ENCODE results near the gene SP140L.

SP140L gene

DNA sequence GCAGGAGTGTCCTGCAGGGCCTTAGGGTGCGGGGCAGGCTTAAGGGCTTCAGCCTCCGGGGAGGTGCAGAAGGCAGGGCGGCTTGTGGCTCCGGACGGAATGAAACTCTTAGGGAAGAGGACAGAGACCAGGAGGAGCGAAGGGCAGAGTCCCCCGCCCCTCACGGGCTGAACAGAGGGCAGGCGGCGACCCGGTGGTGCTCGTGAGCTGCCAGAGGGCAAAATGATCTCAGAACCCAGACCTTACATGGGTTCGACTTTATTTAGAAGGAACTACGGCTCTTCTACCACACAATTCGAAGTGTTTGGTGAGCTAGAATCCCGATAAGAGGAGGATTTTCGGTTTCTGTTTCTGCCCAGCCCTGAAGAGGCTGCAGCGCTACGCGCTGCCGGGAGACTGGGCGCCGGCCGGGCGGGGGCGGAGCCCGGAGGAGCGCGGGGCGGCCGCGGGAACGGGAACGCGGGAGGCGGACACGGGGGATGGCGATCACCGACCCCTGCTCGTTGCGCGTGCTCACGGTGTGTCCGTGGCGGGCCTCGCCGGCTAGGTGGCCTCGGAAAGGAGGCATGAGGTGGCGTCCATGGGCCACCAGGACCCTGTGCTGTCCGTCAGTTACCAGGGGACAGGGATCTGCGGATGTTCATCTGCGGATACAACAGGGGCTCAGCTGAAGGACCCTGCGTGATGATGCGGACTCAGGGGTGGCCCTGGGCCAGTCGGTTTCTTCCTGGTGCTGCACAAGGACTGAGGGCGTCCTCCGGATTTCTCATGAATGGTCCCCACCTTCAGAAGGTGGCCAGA lies 84.8 kb downstream of the SP140L start:
- TF ChIP-seq, protein P1, sequence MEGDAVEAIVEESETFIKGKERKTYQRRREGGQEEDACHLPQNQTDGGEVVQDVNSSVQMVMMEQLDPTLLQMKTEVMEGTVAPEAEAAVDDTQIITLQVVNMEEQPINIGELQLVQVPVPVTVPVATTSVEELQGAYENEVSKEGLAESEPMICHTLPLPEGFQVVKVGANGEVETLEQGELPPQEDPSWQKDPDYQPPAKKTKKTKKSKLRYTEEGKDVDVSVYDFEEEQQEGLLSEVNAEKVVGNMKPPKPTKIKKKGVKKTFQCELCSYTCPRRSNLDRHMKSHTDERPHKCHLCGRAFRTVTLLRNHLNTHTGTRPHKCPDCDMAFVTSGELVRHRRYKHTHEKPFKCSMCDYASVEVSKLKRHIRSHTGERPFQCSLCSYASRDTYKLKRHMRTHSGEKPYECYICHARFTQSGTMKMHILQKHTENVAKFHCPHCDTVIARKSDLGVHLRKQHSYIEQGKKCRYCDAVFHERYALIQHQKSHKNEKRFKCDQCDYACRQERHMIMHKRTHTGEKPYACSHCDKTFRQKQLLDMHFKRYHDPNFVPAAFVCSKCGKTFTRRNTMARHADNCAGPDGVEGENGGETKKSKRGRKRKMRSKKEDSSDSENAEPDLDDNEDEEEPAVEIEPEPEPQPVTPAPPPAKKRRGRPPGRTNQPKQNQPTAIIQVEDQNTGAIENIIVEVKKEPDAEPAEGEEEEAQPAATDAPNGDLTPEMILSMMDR (IDR thresholded peaks at IDR 0.05; ENCODE audit: low read depth, low read length) = no peak
- H3K4me3 ChIP-seq (replicated peaks in 1 of 2; ENCODE audit: low read depth in 2 of 2, low read length in 2 of 2) = peak overlapping the region; percentile 63 to 67
- DNase-seq (ENCODE audit: low read depth in 2 of 2) = peak; percentile 64 to 73

DNA sequence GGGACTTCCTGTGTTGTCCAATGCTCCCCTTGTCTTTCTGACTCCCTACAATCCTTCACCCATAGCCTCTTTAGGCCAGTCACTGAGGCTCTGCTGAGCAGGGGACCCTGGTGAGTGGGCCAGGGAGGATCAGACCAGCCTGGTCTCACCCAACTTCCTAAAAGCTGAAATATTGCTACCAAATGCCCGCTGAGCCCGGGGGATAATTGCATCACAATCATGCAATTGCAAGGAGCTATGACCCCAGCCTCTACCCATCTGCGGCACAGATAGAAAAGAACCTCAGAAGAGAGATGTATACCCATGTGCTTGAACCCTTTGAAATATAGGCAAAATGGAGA lies 85.3 kb downstream of the SP140L start:
- TF ChIP-seq, protein P1 (IDR thresholded peaks at IDR 0.05; ENCODE audit: low read depth, low read length) = no peak
- peak overlapping the region; percentile 63 to 67 for H3K4me3 ChIP-seq (replicated peaks in 1 of 2; ENCODE audit: low read depth in 2 of 2, low read length in 2 of 2)
- no peak for DNase-seq (ENCODE audit: low read depth in 2 of 2)

DNA sequence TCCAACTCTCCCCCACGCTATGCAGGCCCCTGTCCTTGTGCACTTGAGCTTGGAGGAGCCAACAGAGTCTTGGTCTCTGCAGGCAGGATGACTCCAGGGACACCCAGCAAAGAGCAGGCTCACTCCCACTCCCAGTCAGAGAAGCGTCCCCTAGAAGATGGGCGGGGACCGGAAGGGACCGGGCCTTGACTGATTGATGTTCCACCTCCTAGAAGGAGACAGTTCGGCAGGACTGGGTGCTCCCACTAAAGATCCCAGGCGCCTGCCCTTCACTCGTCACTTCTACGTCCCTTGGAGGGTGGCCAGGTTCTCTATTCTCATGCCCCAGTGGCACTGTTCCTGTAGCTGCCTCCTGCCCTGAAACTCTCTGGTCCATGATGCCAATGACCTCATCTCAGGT lies 85.9 kb downstream of the SP140L start:
- TF ChIP-seq, protein P1 (IDR thresholded peaks at IDR 0.05; ENCODE audit: low read depth, low read length) = no peak
- no peak for DNase-seq (ENCODE audit: low read depth in 2 of 2)
- H3K4me3 ChIP-seq (replicated peaks in 1 of 2; ENCODE audit: low read depth in 2 of 2, low read length in 2 of 2) = no peak overlapping the region

DNA sequence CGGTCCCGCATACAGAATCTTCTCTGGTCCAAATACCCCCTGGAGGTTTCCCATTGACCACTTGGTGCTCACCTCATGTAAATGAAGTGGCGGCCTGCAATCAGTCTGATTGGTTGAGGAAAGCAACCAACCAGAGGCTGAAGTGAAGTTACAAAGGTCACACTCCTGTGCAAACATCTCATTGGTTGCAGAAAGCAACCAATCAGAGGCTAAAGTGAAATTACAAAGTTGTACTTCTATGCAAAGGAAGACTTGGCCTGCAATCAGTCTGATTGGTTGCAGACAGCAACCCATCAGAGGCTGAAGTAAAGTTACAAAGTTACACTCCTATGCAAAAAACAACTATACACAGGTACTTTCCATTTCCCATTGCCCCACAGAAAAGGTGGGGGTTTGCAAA lies 86.5 kb downstream of the SP140L start:
- TF ChIP-seq, protein P1 (IDR thresholded peaks at IDR 0.05; ENCODE audit: low read depth, low read length) = no peak
- no peak for DNase-seq (ENCODE audit: low read depth in 2 of 2)
- no peak overlapping the region for H3K4me3 ChIP-seq (replicated peaks in 1 of 2; ENCODE audit: low read depth in 2 of 2, low read length in 2 of 2)

DNA sequence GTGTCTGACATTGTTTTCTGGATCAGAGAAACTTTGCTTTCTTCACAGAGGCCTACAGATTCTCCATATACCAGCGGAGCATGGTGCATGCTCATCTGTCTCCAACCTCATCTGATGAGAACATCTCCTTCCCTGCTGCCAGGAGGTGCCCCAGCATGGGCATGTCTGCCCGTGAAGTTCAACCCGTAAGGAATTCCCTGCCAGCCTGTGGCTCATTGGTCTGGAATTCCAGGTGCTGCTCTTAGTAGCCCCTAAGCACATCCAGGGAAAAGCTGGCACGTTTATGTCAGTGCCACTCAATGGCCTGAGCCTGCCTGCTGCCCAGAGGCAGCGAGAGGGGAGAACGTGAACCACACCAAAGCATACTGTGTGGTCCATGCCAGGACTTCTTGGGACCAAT lies 87.3 kb downstream of the SP140L start:
- H3K4me3 ChIP-seq (replicated peaks in 1 of 2; ENCODE audit: low read depth in 2 of 2, low read length in 2 of 2) = no peak overlapping the region
- TF ChIP-seq, protein P1 (IDR thresholded peaks at IDR 0.05; ENCODE audit: low read depth, low read length) = no peak
- DNase-seq (ENCODE audit: low read depth in 2 of 2) = no peak

DNA sequence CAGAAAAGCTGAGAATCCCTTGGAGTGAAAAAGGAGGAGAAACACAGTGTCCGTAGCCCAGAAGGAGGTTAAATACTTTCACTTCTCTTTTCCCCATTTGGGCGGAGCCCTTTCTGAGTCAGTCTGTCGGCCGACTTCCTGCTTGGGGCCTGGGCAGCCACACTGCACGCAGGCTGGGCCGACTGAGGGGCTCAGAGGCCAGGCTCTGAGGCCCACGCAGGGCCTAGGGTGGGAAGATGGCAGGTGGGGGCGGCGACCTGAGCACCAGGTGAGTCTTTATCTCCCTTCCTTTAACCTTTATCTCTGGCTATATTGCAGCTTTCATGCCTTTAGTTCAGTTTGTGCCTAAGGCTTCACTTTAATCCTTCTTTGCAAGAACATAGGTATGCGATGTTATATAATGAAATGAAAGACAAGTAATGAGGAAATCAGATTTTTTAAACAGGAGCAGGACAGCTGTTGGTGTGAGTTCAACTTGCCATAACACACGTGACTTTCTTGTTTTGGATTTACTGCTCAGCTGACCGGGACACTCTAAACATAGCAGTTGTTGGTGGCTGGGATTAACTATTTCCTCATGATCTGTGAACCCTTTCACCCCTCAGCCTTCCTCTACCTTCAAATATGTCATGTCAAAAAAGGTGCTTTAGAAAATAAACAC lies 89.2 kb downstream of the SP140L start, which contains the start of gene SP100:
Gene SP100, plus strand, starts transcription at position 141 of the 661 bp plus-strand sequence. Its CDS starts 96 bp downstream, at position 237.
- TF ChIP-seq, protein P1 (IDR thresholded peaks at IDR 0.05; ENCODE audit: low read depth, low read length) = no peak
- DNase-seq (ENCODE audit: low read depth in 2 of 2) = peak; percentile 84 to 85
- H3K4me3 ChIP-seq (replicated peaks in 1 of 2; ENCODE audit: low read depth in 2 of 2, low read length in 2 of 2) = peak within 1 kb of the TSS; percentile 59 to 62
